HCT116 (cell line): Measurements from ENCODE around the gene RPRML. TPM values are rescaled to one million over a fixed set of nuclear protein-coding genes. Genes with fewer than 3 reads are reported as not detected.

Source experiments
- ATAC-seq: fragments of 200-7000 bp; cut with Tn5 transposase; 2 replicates; pipeline ENCODE4 v1.9.1; 2020; ENCODE audit warnings: mild to moderate bottlenecking, moderate library complexity
- BruUV-seq: library from RNA; stranded (reverse); fragments of 400-500 nt; replicated peaks from 2 replicates; lab custom pipeline; 2021; lab: Mats Ljungman, UMichigan
- CTCF ChIA-PET: fragments of 300-600 bp; sonication (Branson Sonifier 250); formaldehyde crosslinking; loops from one replicate; lab custom pipeline; 2021; ENCODE audit warnings: antibody characterized with exemption; lab: Charles Lee
- POLR2A ChIA-PET: fragments of 300-600, 350-600 bp; sonication (Branson Sonifier 250); formaldehyde crosslinking; loops from one replicate; lab custom pipeline; 2021; ENCODE audit warnings: antibody characterized with exemption; lab: Charles Lee
- RAD21 ChIA-PET, 2 experiments: fragments of 300-600 bp; sonication (Branson Sonifier 250); formaldehyde crosslinking; loops; one replicate each; lab custom pipeline; 2023; ENCODE audit warnings: low total read pairs in 2 of 2; ENCODE audit not compliant: uncharacterized antibody in 2 of 2, unreplicated experiment in 2 of 2, low non-redundant PET in 1 of 2; lab: Charles Lee
- DNase-seq: peaks from one replicate; pipeline ENCODE4 v3.0.0-alpha.2; 2010; ENCODE audit warnings: low read depth, low spot score
- H2AFZ ChIP-seq: fragments of 200-600 bp; shearing (Covaris generic), sonication (generic); 2 replicates; pipeline ENCODE4 v1.6.1; 2017; ENCODE audit warnings: low read depth, mixed run types, mixed read lengths, antibody characterized with exemption, low read length; ENCODE audit not compliant: poor library complexity, severe bottlenecking
- H3K27ac ChIP-seq: 2 replicates; pipeline ENCODE4 v1.5.1; 2012; ENCODE audit warnings: low read depth, low read length
- H3K27me3 ChIP-seq: fragments of 200-600 bp; sonication (generic); 2 replicates; pipeline ENCODE4 v1.6.1; 2016; ENCODE audit warnings: mixed run types, low read length, mixed read lengths; ENCODE audit not compliant: insufficient read depth
- H3K36me3 ChIP-seq, 2 experiments: fragments of 200-500 bp in 1 of 2; fragments of 200-600 bp in 1 of 2; sonication (Bioruptor generic) in 1 of 2; sonication (generic) in 1 of 2; 2 replicates each; pipeline versions ENCODE4 v1.5.1 to v1.6.1; 2014 to 2016; ENCODE audit warnings: low read length in 2 of 2, inconsistent platforms in 1 of 2, mixed read lengths in 1 of 2, mixed run types in 1 of 2; ENCODE audit not compliant: insufficient read depth in 2 of 2, control insufficient read depth in 1 of 2
- H3K4me1 ChIP-seq, 2 experiments: fragments of 200-600 bp in 1 of 2; sonication (generic) in 1 of 2; 2 replicates each; pipeline versions ENCODE4 v1.5.1 to v1.6.1; 2012 to 2017; ENCODE audit warnings: low read length in 2 of 2, inconsistent platforms in 1 of 2, mild to moderate bottlenecking in 1 of 2, mixed read lengths in 1 of 2, mixed run types in 1 of 2, moderate library complexity in 1 of 2; ENCODE audit not compliant: insufficient read depth in 2 of 2, control insufficient read depth in 1 of 2
- H3K4me2 ChIP-seq: fragments of 200-600 bp; sonication (generic); 2 replicates; pipeline ENCODE4 v1.6.1; 2017; ENCODE audit warnings: mixed run types, low read length, mixed read lengths
- H3K4me3 ChIP-seq, 2 experiments: fragments of 200-600 bp in 1 of 2; sonication (generic) in 1 of 2; replicated peaks in 1 of 2; 2 replicates each; pipeline ENCODE4 v1.5.1; 2011 to 2016; ENCODE audit warnings: low read length in 2 of 2, control low read depth in 1 of 2, low read depth in 1 of 2, mild to moderate bottlenecking in 1 of 2, mixed read lengths in 1 of 2, mixed run types in 1 of 2
- H3K79me2 ChIP-seq: fragments of 200-600 bp; sonication (generic); 2 replicates; pipeline ENCODE4 v1.6.1; 2017; ENCODE audit warnings: mild to moderate bottlenecking, mixed run types, low read length, moderate library complexity, mixed read lengths; ENCODE audit not compliant: insufficient read depth
- H3K9ac ChIP-seq: fragments of 200-600 bp; sonication (generic); 2 replicates; pipeline ENCODE4 v1.6.1; 2016; ENCODE audit warnings: low read length, mixed read lengths
- H3K9me2 ChIP-seq: fragments of 200-600 bp; sonication (generic), shearing (Covaris generic); 2 replicates; pipeline ENCODE4 v1.6.1; 2017; ENCODE audit warnings: mixed run types, mild to moderate bottlenecking, moderate library complexity; ENCODE audit not compliant: insufficient read depth
- H3K9me3 ChIP-seq, 2 experiments: fragments of 200-500 bp in 1 of 2; fragments of 200-600 bp in 1 of 2; sonication (Bioruptor generic) in 1 of 2; sonication (generic) in 1 of 2; 2 replicates each; pipeline ENCODE4 v1.6.1; 2014 to 2017; ENCODE audit warnings: low read length in 2 of 2, mixed read lengths in 2 of 2, inconsistent platforms in 1 of 2, low read depth in 1 of 2, mild to moderate bottlenecking in 1 of 2, mixed run types in 1 of 2, moderate library complexity in 1 of 2; ENCODE audit not compliant: control insufficient read depth in 1 of 2, insufficient read depth in 1 of 2
- H4K20me1 ChIP-seq: fragments of 200-600 bp; sonication (generic), shearing (Covaris generic); 2 replicates; pipeline ENCODE4 v1.6.1; 2017; ENCODE audit warnings: mixed run types, mild to moderate bottlenecking, moderate library complexity; ENCODE audit not compliant: insufficient read depth
- CBX3 ChIP-seq: IDR thresholded peaks from 2 replicates; pipeline ENCODE4 v1.6.1; 2012; ENCODE audit warnings: low read depth
- CEBPB ChIP-seq: IDR thresholded peaks from 2 replicates; pipeline ENCODE4 v1.6.1; 2012; ENCODE audit warnings: low read depth
- CTCF ChIP-seq, 3 experiments: fragments of 200-600 bp in 1 of 3; sonication (generic) in 1 of 3; IDR thresholded peaks in 2 of 3; conservative IDR thresholded peaks in 1 of 3; 2 replicates each; pipeline ENCODE4 v1.5.1; 2012 to 2017; ENCODE audit warnings: low read depth in 2 of 3, low read length in 2 of 3, antibody characterized with exemption in 1 of 3, borderline replicate concordance in 1 of 3, control low read depth in 1 of 3, mild to moderate bottlenecking in 1 of 3, mixed read lengths in 1 of 3, mixed run types in 1 of 3, moderate library complexity in 1 of 3; ENCODE audit not compliant: insufficient read depth in 1 of 3
- JUND ChIP-seq: IDR thresholded peaks from 2 replicates; pipeline ENCODE4 v1.6.1; 2012
- POLR2A ChIP-seq: IDR thresholded peaks from 2 replicates; pipeline ENCODE4 v1.7.0; 2011; ENCODE audit warnings: borderline replicate concordance; ENCODE audit not compliant: insufficient read depth, insufficient read length; ENCODE audit errors: extremely low read depth
- POLR2AphosphoS5 ChIP-seq: IDR thresholded peaks from 2 replicates; pipeline ENCODE4 v1.6.1; 2011; ENCODE audit warnings: mild to moderate bottlenecking, low read depth, low read length, moderate library complexity
- RAD21 ChIP-seq: IDR thresholded peaks from 2 replicates; pipeline ENCODE4 v1.6.1; 2012; ENCODE audit warnings: low read depth, mild to moderate bottlenecking
- REST ChIP-seq: IDR thresholded peaks from 2 replicates; pipeline ENCODE4 v1.6.1; 2012; ENCODE audit warnings: low read depth
- SIN3A ChIP-seq: IDR thresholded peaks from 2 replicates; pipeline ENCODE4 v1.6.1; 2012; ENCODE audit warnings: low read depth
- SP1 ChIP-seq: IDR thresholded peaks from 2 replicates; pipeline ENCODE4 v1.6.1; 2012; ENCODE audit warnings: low read depth
- TCF7L2 ChIP-seq: IDR thresholded peaks from 2 replicates; pipeline ENCODE4 v1.7.0; 2011; ENCODE audit warnings: borderline replicate concordance, inconsistent platforms; ENCODE audit not compliant: insufficient read depth, insufficient read length; ENCODE audit errors: extremely low read depth
- ZBTB33 ChIP-seq: IDR thresholded peaks from 2 replicates; pipeline ENCODE4 v1.6.1; 2011; ENCODE audit warnings: mild to moderate bottlenecking, low read length, moderate library complexity; ENCODE audit not compliant: insufficient replicate concordance; ENCODE audit errors: extremely low read depth
- ZFX ChIP-seq: fragments of 450-650 bp; IDR thresholded peaks from 2 replicates; pipeline ENCODE4 v1.6.1; 2017
- intact Hi-C: fragments of 100-400 bp; cut with micrococcal nuclease; formaldehyde crosslinking; loops from 2 replicates; pipeline ENCODE4 v1.10.0; 2022
- total RNA-seq: library from RNA; stranded (reverse); gene quantifications from one replicate; pipeline ENCODE4 v1.2.1, GENCODE V29; 2021; ENCODE audit not compliant: unreplicated experiment
- TF ChIP-seq, protein P1 (sequence below): IDR thresholded peaks from 2 replicates; pipeline ENCODE4 v1.6.1; 2012

RPRML gene
- total RNA-seq, 1 experiment from 2014 or later, result not detected

DNA sequence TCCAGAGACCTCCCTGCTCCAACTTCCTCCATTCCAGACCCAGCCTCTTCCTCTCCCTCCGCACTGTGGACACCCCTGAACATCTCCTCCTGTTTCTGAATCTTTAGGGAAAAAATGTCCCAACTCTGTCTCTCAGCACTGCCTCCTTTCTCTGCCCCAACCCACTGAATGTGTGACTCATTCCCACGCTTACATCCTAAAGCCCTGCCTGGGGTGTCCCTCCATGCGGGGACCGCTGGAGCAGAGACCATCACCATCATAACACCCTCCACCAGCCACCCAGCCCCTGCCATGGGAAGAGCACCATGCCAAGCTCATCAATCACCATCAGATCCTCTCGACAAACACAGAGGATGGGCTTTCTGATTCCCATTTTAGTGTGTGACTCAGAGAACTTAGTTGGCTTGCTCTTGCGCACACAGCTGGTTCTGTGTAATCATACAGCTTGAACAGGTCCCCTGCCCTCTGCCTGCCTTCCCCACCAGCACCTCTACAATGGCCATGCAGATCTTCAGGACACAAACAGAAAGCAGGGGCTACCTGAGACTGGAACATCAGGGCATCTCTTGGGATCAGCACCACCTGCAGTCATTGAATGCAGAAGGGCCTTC lies 10.7 kb downstream of the RPRML start:
- Histone ChIP-seq H3K4me1 (no peaks in the 10 kb centered on the region), H2AFZ (no peak overlapping the region), H3K9me3 (no peaks in the 10 kb centered on the region), H3K79me2 (no peaks in the 10 kb centered on the region), H3K27me3 (no peaks in the 10 kb centered on the region), H3K9me2 (no peaks in the 10 kb centered on the region)
- no peak for DNase-seq
- BruUV-seq, result no TSS peak
- intact Hi-C loops, result no loop called here
- TF ChIP-seq TCF7L2 (no peak), CTCF (IDR thresholded peaks at IDR 0.05 in 2 of 3, conservative IDR thresholded peaks at IDR 0.05 in 1 of 3; ENCODE audit: borderline replicate concordance in 1 of 3, insufficient read depth in 1 of 3, low read depth in 2 of 3, low read length in 2 of 3) (no peak), CEBPB (no peak), SIN3A (no peak), ZBTB33 (no peak), SP1 (no peak), ZFX (no peak), POLR2A (no peak), CBX3 (no peak), POLR2AphosphoS5 (no peak), RAD21 (no peak), JUND (no peak), REST (no peak)
- TF ChIP-seq, protein P1, sequence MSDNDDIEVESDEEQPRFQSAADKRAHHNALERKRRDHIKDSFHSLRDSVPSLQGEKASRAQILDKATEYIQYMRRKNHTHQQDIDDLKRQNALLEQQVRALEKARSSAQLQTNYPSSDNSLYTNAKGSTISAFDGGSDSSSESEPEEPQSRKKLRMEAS, result no peak
- TF ChIP-seq, all 23 proteins: peak for 0
- ChIA-PET RAD21 (no interaction called here), POLR2A (no interaction called here), CTCF (no interaction called here)
- no peak for ATAC-seq
- Histone ChIP-seq H3K9ac (no peak overlapping the region), H3K27ac (no peak overlapping the region), H3K4me2 (no peak overlapping the region), H4K20me1 (no peaks in the 10 kb centered on the region), H3K36me3 (no peaks in the 10 kb centered on the region), H3K4me3 (no peak overlapping the region)
